ENCODE measurements around the gene KRTAP29-1. TPM values are rescaled to one million over a fixed set of nuclear protein-coding genes. Genes with fewer than 3 reads are reported as not detected.
"Not testable (repeated sequence)": the region's sequence is repeated elsewhere in the genome, so short reads cannot be mapped to it uniquely, and the experiment has no call there.

The KRTAP29-1 gene
- total and polyA plus RNA-seq, 2 donors (not counting 1 experiment from before 2014, with no cell fraction given): not detected

GRCh38 chr17:41263212-41263611 is 39.4 kb downstream of the KRTAP29-1 start:
- H3K36me3 ChIP-seq (ENCODE audit: control insufficient read depth, insufficient read depth, low read length): no peaks in the 10 kb centered on the region
- no peak overlapping the region for H3K4me3 ChIP-seq (replicated peaks in 1 of 4; ENCODE audit: control extremely low read depth in 1 of 4, insufficient read depth in 1 of 4, low read depth in 3 of 4, low read length in 4 of 4)
- H4K20me1 ChIP-seq (ENCODE audit: control insufficient read depth, extremely low read depth, insufficient read depth, low read length): no peaks in the 10 kb centered on the region
- no peak for DNase-seq (ENCODE audit: low read depth in 2 of 2)
- no peak overlapping the region for H3K4me2 ChIP-seq (ENCODE audit: extremely low read depth, insufficient read depth, low read length)
- H2AFZ ChIP-seq (ENCODE audit: low read length): no peak overlapping the region
- peaks cover 3% of the 10 kb centered on the region for H3K27me3 ChIP-seq (ENCODE audit: control insufficient read depth, insufficient read depth, low read length)
- H3K9me3 ChIP-seq (ENCODE audit: control insufficient read depth, insufficient read depth, low read depth, low read length): no peaks in the 10 kb centered on the region
- no peak overlapping the region for H3K27ac ChIP-seq (ENCODE audit: insufficient read depth, low read length)
- TF ChIP-seq CTCF (conservative IDR thresholded peaks at IDR 0.05 in 1 of 2, IDR thresholded peaks at IDR 0.05 in 1 of 2; ENCODE audit: low read depth in 1 of 2, low read length in 2 of 2): no peak
- no peak for TF ChIP-seq EZH2 (IDR thresholded peaks at IDR 0.05; ENCODE audit: low read length, missing control alignments)
- no peaks in the 10 kb centered on the region for H3K79me2 ChIP-seq (ENCODE audit: control insufficient read depth, insufficient read depth, low read length)
- no peaks in the 10 kb centered on the region for H3K4me1 ChIP-seq (ENCODE audit: control insufficient read depth, extremely low read depth, insufficient read depth, low read length)
- H3K9ac ChIP-seq (ENCODE audit: insufficient read depth, low read length): no peak overlapping the region

- H3K4me3 ChIP-seq (replicated peaks in 1 of 4; ENCODE audit: control extremely low read depth in 1 of 4, insufficient read depth in 1 of 4, low read depth in 3 of 4, low read length in 4 of 4): no peak overlapping the region
- no peak overlapping the region for H3K27ac ChIP-seq (ENCODE audit: insufficient read depth, low read length)
- no peak overlapping the region for H3K9ac ChIP-seq (ENCODE audit: insufficient read depth, low read length)
- no peak overlapping the region for H3K4me2 ChIP-seq (ENCODE audit: extremely low read depth, insufficient read depth, low read length)
- no peaks in the 10 kb centered on the region for H3K79me2 ChIP-seq (ENCODE audit: control insufficient read depth, insufficient read depth, low read length)
- no peak for TF ChIP-seq EZH2 (IDR thresholded peaks at IDR 0.05; ENCODE audit: low read length, missing control alignments)
- TF ChIP-seq CTCF (conservative IDR thresholded peaks at IDR 0.05 in 1 of 2, IDR thresholded peaks at IDR 0.05 in 1 of 2; ENCODE audit: low read depth in 1 of 2, low read length in 2 of 2): no peak
- H4K20me1 ChIP-seq (ENCODE audit: control insufficient read depth, extremely low read depth, insufficient read depth, low read length): no peaks in the 10 kb centered on the region
- no peaks in the 10 kb centered on the region for H3K27me3 ChIP-seq (ENCODE audit: control insufficient read depth, insufficient read depth, low read length)
- H3K4me1 ChIP-seq (ENCODE audit: control insufficient read depth, extremely low read depth, insufficient read depth, low read length): no peaks in the 10 kb centered on the region
- H2AFZ ChIP-seq (ENCODE audit: low read length): no peak overlapping the region
- no peaks in the 10 kb centered on the region for H3K36me3 ChIP-seq (ENCODE audit: control insufficient read depth, insufficient read depth, low read length)
- DNase-seq (ENCODE audit: low read depth in 2 of 2): no peak
- H3K9me3 ChIP-seq (ENCODE audit: control insufficient read depth, insufficient read depth, low read depth, low read length): no peaks in the 10 kb centered on the region
Observed at GRCh38 chr17:41258406-41258805, 44.2 kb downstream of the KRTAP29-1 start.

- Histone ChIP-seq H3K27me3 (ENCODE audit: control insufficient read depth, insufficient read depth, low read length) (no peaks in the 10 kb centered on the region), H3K4me2 (ENCODE audit: extremely low read depth, insufficient read depth, low read length) (no peak overlapping the region), H3K27ac (ENCODE audit: insufficient read depth, low read length) (no peak overlapping the region), H3K9ac (ENCODE audit: insufficient read depth, low read length) (no peak overlapping the region), H3K4me1 (ENCODE audit: control insufficient read depth, extremely low read depth, insufficient read depth, low read length) (no peaks in the 10 kb centered on the region), H4K20me1 (ENCODE audit: control insufficient read depth, extremely low read depth, insufficient read depth, low read length) (no peaks in the 10 kb centered on the region), H3K9me3 (ENCODE audit: control insufficient read depth, insufficient read depth, low read depth, low read length) (no peaks in the 10 kb centered on the region), H2AFZ (ENCODE audit: low read length) (no peak overlapping the region), H3K4me3 (replicated peaks in 1 of 4; ENCODE audit: control extremely low read depth in 1 of 4, insufficient read depth in 1 of 4, low read depth in 3 of 4, low read length in 4 of 4) (no peak overlapping the region), H3K36me3 (ENCODE audit: control insufficient read depth, insufficient read depth, low read length) (no peaks in the 10 kb centered on the region), H3K79me2 (ENCODE audit: control insufficient read depth, insufficient read depth, low read length) (no peaks in the 10 kb centered on the region)
- TF ChIP-seq CTCF (conservative IDR thresholded peaks at IDR 0.05 in 1 of 2, IDR thresholded peaks at IDR 0.05 in 1 of 2; ENCODE audit: low read depth in 1 of 2, low read length in 2 of 2) (no peak), EZH2 (IDR thresholded peaks at IDR 0.05; ENCODE audit: low read length, missing control alignments) (no peak)
- DNase-seq (ENCODE audit: low read depth in 2 of 2): peak in 1 of 2 donors; percentile 11
Observed at GRCh38 chr17:41256291-41256685, 46.4 kb downstream of the KRTAP29-1 start.

GRCh38 chr17:41255381-41256290 is 47.0 kb downstream of the KRTAP29-1 start, which contains the start of gene KRTAP9-9:
Gene KRTAP9-9, plus strand, starts transcription at chr17:41255384.
- H3K4me3 ChIP-seq (replicated peaks in 1 of 4; ENCODE audit: control extremely low read depth in 1 of 4, insufficient read depth in 1 of 4, low read depth in 3 of 4, low read length in 4 of 4); H3K27ac ChIP-seq (ENCODE audit: insufficient read depth, low read length); H3K9ac ChIP-seq (ENCODE audit: insufficient read depth, low read length); H2AFZ ChIP-seq (ENCODE audit: low read length); H3K79me2 ChIP-seq (ENCODE audit: control insufficient read depth, insufficient read depth, low read length); H3K36me3 ChIP-seq (ENCODE audit: control insufficient read depth, insufficient read depth, low read length); H4K20me1 ChIP-seq (ENCODE audit: control insufficient read depth, extremely low read depth, insufficient read depth, low read length); H3K9me3 ChIP-seq (ENCODE audit: control insufficient read depth, insufficient read depth, low read depth, low read length); H3K4me1 ChIP-seq (ENCODE audit: control insufficient read depth, extremely low read depth, insufficient read depth, low read length); H3K4me2 ChIP-seq (ENCODE audit: extremely low read depth, insufficient read depth, low read length); H3K27me3 ChIP-seq (ENCODE audit: control insufficient read depth, insufficient read depth, low read length): not testable (repeated sequence)
- DNase-seq (ENCODE audit: low read depth in 2 of 2): peak in 1 of 2 donors; percentile 20

Data from fibroblast of lung (primary cell).